ENCODE data around the gene SVBP. TPM values are rescaled to one million over a fixed set of nuclear protein-coding genes. Genes with fewer than 3 reads are reported as not detected.

The SVBP gene
- total RNA-seq, 1 donor from 2014 or later: 8.2 TPM

DNA sequence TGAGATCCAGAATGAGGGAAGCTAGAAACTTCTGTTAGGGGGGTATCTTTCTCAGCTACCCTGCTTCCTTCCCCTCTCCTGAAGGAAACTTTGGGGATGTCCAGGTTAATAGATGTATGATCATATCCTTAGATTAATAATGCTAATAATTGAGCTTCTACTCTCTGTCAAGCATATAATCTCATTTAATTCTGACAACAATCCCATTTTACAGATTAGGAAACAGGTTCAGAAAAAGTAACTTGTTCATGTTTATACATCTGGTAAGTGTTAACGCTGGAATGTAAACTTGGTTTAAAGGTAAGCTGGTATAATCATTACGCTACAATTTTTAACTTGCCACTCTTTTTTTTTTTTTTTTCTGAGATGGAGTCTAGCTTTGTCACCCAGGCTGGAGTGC lies 34.1 kb downstream of the SVBP start:
- Mint-ChIP-seq H3K4me3 (no peak overlapping the region), H3K27me3 (ENCODE audit: insufficient read depth) (no peaks in the 10 kb centered on the region), H3K9me3 (no peaks in the 10 kb centered on the region), H3K36me3 (ENCODE audit: low read depth) (peaks cover 20% of the 10 kb centered on the region), H3K27ac (no peak overlapping the region), H3K4me1 (ENCODE audit: low read depth) (peaks cover 33% of the 10 kb centered on the region)
- intact Hi-C loops (cut with micrococcal nuclease): no loop called here
- no peak for DNase-seq (ENCODE audit: low spot score)

DNA sequence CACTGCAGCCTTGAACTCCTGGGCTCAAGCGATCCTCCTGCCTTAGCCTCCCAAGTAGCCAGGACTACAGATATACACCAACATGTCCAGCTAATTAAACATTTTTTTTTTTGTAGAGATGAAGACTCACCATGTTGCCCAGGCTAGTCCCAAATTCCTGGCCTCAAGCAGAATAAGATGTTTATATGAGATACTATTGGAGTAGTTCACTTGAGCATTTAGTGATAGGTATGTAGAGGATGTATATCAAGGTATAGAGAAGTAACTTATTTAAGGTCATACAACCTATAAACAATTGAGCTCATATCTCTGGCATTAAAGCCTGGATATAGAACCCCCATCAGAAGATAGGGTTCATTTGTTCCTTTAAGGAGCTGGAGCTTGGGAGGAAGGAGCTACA lies 37.0 kb downstream of the SVBP start:
- DNase-seq (ENCODE audit: low spot score): no peak
- Mint-ChIP-seq H3K27me3 (ENCODE audit: insufficient read depth) (no peaks in the 10 kb centered on the region), H3K36me3 (ENCODE audit: low read depth) (peaks cover 40% of the 10 kb centered on the region), H3K27ac (no peak overlapping the region), H3K9me3 (no peaks in the 10 kb centered on the region), H3K4me1 (ENCODE audit: low read depth) (peaks cover 31% of the 10 kb centered on the region), H3K4me3 (no peak overlapping the region)
- intact Hi-C loops (cut with micrococcal nuclease): no loop called here

DNA sequence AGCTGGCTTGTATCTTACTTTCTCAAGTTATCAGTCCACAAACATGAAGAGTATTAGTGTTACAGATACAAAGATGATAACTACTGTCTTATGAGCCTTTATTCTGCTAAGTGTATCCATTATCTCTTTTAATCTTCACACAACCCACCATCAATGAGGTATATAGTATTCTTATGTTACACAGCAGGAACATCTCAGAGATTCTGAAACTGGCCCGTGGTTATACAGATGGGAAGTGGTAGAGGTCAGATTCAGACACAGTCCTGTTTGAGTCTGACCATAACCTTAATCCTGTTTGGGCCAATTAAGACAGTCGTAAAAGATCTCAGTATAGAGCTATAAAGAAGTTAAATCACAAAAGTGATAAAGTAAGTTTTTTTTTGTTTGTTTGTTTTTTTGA lies 37.5 kb downstream of the SVBP start:
- intact Hi-C loops (cut with micrococcal nuclease): loop anchor here (2.0 kb wide), 2 partner anchors 67 to 133 kb away; partner anchors contain the start of gene ZNF691
- Mint-ChIP-seq H3K9me3 (no peaks in the 10 kb centered on the region), H3K4me3 (no peak overlapping the region), H3K27me3 (ENCODE audit: insufficient read depth) (no peaks in the 10 kb centered on the region), H3K36me3 (ENCODE audit: low read depth) (peaks cover 45% of the 10 kb centered on the region), H3K4me1 (ENCODE audit: low read depth) (peaks cover 31% of the 10 kb centered on the region), H3K27ac (no peak overlapping the region)
- DNase-seq (ENCODE audit: low spot score): no peak

GRCh38 chr1:42777852-42778251 lies 39.3 kb downstream of the SVBP start:
- H3K36me3 Mint-ChIP-seq (ENCODE audit: low read depth): peaks cover 51% of the 10 kb centered on the region
- no peak overlapping the region for H3K4me3 Mint-ChIP-seq
- peaks cover 30% of the 10 kb centered on the region for H3K4me1 Mint-ChIP-seq (ENCODE audit: low read depth)
- intact Hi-C loops (cut with micrococcal nuclease): loop anchor here (1.0 to 2.0 kb wide), 6 partner anchors 11 to 295 kb away; partner anchors contain the start of genes C1orf50, P3H1 and ZNF691
- H3K9me3 Mint-ChIP-seq: no peaks in the 10 kb centered on the region
- no peaks in the 10 kb centered on the region for H3K27me3 Mint-ChIP-seq (ENCODE audit: insufficient read depth)
- H3K27ac Mint-ChIP-seq: no peak overlapping the region
- peak; percentile 12 for DNase-seq (ENCODE audit: low spot score)

DNA sequence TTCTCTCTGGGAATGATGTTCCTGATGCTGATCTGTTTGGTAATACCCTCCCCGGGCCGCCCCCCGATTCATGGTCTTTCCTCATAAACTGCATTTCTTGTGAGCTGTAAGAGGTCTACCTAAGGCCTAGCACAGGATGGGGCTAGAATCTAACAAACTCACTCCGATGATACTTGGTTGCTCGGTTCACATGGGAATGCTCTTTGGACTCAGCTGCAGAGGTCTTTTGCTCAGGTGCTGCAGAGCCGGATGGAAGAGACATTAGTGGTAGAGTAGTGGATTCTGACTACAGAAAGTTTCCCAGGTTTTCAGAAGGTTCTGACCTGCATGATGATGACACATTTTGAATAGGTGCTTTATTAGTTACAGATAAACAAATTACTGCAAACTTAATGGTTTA lies 40.7 kb downstream of the SVBP start:
- H3K4me1 Mint-ChIP-seq (ENCODE audit: low read depth): peaks cover 37% of the 10 kb centered on the region
- H3K36me3 Mint-ChIP-seq (ENCODE audit: low read depth): peaks cover 52% of the 10 kb centered on the region
- H3K9me3 Mint-ChIP-seq: no peaks in the 10 kb centered on the region
- H3K27ac Mint-ChIP-seq: no peak overlapping the region
- intact Hi-C loops (cut with micrococcal nuclease): no loop called here
- H3K4me3 Mint-ChIP-seq: no peak overlapping the region
- no peak for DNase-seq (ENCODE audit: low spot score)
- H3K27me3 Mint-ChIP-seq (ENCODE audit: insufficient read depth): no peaks in the 10 kb centered on the region

GRCh38 chr1:42774928-42775526 lies 42.2 kb downstream of the SVBP start:
- intact Hi-C loops (cut with micrococcal nuclease): no loop called here
- DNase-seq (ENCODE audit: low spot score): no peak
- Mint-ChIP-seq H3K27ac (no peak overlapping the region), H3K9me3 (no peaks in the 10 kb centered on the region), H3K27me3 (ENCODE audit: insufficient read depth) (no peaks in the 10 kb centered on the region), H3K4me3 (no peak overlapping the region), H3K36me3 (ENCODE audit: low read depth) (peaks cover 50% of the 10 kb centered on the region), H3K4me1 (ENCODE audit: low read depth) (peaks cover 37% of the 10 kb centered on the region)

- no peaks in the 10 kb centered on the region for H3K27me3 Mint-ChIP-seq (ENCODE audit: insufficient read depth)
- DNase-seq (ENCODE audit: low spot score): no peak
- H3K36me3 Mint-ChIP-seq (ENCODE audit: low read depth): peaks cover 55% of the 10 kb centered on the region
- peaks cover 29% of the 10 kb centered on the region for H3K4me1 Mint-ChIP-seq (ENCODE audit: low read depth)
- no peak overlapping the region for H3K27ac Mint-ChIP-seq
- H3K4me3 Mint-ChIP-seq: no peak overlapping the region
- intact Hi-C loops (cut with micrococcal nuclease): no loop called here
- no peaks in the 10 kb centered on the region for H3K9me3 Mint-ChIP-seq
These were observed 43.8 kb downstream of the SVBP start for GRCh38 chr1:42773420-42773819.

GRCh38 chr1:42769811-42770210 lies 47.4 kb downstream of the SVBP start:
- peaks cover 28% of the 10 kb centered on the region for H3K4me1 Mint-ChIP-seq (ENCODE audit: low read depth)
- H3K27ac Mint-ChIP-seq: no peak overlapping the region
- intact Hi-C loops (cut with micrococcal nuclease): loop anchor here (5.0 kb wide), 2 partner anchors 438 to 1442 kb away; partner anchors contain the start of gene DMAP1
- no peaks in the 10 kb centered on the region for H3K27me3 Mint-ChIP-seq (ENCODE audit: insufficient read depth)
- H3K9me3 Mint-ChIP-seq: no peaks in the 10 kb centered on the region
- DNase-seq (ENCODE audit: low spot score): no peak
- peak overlapping the region; percentile 53 for H3K4me3 Mint-ChIP-seq
- H3K36me3 Mint-ChIP-seq (ENCODE audit: low read depth): peaks cover 28% of the 10 kb centered on the region

- H3K36me3 Mint-ChIP-seq (ENCODE audit: low read depth): peaks cover 21% of the 10 kb centered on the region
- no peak for DNase-seq (ENCODE audit: low spot score)
- no peaks in the 10 kb centered on the region for H3K9me3 Mint-ChIP-seq
- H3K27me3 Mint-ChIP-seq (ENCODE audit: insufficient read depth): no peaks in the 10 kb centered on the region
- no peak overlapping the region for H3K4me3 Mint-ChIP-seq
- intact Hi-C loops (cut with micrococcal nuclease): loop anchor here (5.0 kb wide), 2 partner anchors 436 to 1444 kb away; partner anchors contain the start of gene DMAP1
- H3K4me1 Mint-ChIP-seq (ENCODE audit: low read depth): peaks cover 25% of the 10 kb centered on the region
- H3K27ac Mint-ChIP-seq: no peak overlapping the region
These were observed 49.0 kb downstream of the SVBP start for GRCh38 chr1:42768172-42768571.

DNA sequence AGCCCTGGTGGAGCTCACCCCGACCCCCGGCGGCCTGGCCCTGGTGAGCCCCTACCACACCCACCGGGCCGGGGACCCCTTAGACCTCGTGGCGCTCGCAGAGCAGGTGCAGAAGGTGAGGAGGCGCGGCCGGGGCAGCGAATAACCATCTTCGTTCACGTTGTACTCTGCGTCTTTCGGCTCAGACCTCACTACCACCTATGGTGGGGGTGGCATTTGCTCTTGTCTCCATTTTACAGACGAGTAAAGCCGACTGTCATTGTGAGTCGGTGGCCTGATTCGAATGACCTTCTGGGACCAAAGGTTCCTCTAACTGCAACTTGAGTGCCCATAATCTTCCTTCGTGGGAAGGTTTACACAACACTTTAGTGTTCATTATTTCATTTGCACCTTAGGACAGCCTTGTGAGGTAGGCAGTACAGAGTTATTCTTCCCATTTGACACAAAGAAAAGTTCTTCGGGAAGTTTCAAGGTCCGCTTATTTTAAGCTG lies 49.6 kb downstream of the SVBP start:
- H3K4me3 Mint-ChIP-seq: no peak overlapping the region
- H3K27me3 Mint-ChIP-seq (ENCODE audit: insufficient read depth): no peaks in the 10 kb centered on the region
- peaks cover 17% of the 10 kb centered on the region for H3K36me3 Mint-ChIP-seq (ENCODE audit: low read depth)
- H3K27ac Mint-ChIP-seq: peak overlapping the region; percentile 93
- intact Hi-C loops (cut with micrococcal nuclease): loop anchor here (1.0 to 5.0 kb wide), 13 partner anchors 11 to 1445 kb away; partner anchors contain the start of genes CDC20, CFAP57, DMAP1 and EBNA1BP2
- H3K4me1 Mint-ChIP-seq (ENCODE audit: low read depth): peaks cover 23% of the 10 kb centered on the region
- DNase-seq (ENCODE audit: low spot score): no peak
- H3K9me3 Mint-ChIP-seq: no peaks in the 10 kb centered on the region

DNA sequence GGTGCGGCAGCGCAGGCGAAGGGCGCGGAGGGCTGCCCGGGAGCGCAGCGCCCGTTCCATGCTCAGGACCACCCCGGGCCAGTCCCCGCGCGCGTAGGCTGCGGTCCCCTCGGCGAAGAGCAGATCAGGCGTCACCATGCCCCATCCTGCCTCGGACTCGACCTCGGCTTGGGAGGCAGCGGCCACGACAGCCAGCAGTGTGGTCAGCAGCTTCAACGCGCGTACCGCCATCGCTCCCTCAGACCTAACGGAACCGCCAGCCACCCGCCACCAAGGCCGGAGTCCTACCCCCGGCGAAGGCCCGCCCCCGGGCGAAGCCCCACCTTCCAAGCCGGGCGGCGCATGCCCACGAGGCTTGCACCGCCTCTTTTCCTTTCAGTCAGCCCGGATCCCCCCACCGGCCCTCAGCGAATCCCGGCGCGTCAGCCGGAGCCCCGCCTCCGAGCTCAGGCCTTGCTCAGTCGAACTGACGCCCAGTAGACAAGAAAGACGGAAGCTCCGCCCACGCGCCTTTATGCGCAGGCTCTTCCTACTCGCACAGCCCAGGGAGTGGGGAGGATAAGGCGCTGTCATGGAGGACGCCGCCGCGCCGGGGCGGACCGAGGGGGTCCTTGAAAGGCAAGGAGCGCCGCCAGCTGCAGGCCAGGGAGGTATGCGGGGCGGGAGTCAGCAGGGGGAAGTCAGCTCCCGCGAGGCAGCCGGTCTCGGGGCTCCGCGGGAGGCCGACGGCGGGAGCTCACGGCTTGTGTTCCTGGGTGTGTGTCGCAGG lies 50.3 kb downstream of the SVBP start, which contains the start of the genes C1orf50 and P3H1:
C1orf50 (plus strand) TSS at position 509 of the 769 bp plus-strand sequence; CDS start at position 572, 63 bp downstream.
P3H1 (minus strand) TSS at position 288 of the 769 bp plus-strand sequence; CDS start at position 231, 57 bp downstream.
- H3K36me3 Mint-ChIP-seq (ENCODE audit: low read depth): peaks cover 14% of the 10 kb centered on the region
- peak within 1 kb of the TSS; percentile 93 for H3K27ac Mint-ChIP-seq
- H3K4me3 Mint-ChIP-seq: no peak within 1 kb of the TSS
- intact Hi-C loops (cut with micrococcal nuclease): loop anchor here (1.0 to 5.0 kb wide), 13 partner anchors 11 to 1445 kb away; partner anchors contain the start of genes CDC20, CFAP57, DMAP1 and EBNA1BP2
- peaks cover 21% of the 10 kb centered on the region for H3K4me1 Mint-ChIP-seq (ENCODE audit: low read depth)
- H3K27me3 Mint-ChIP-seq (ENCODE audit: insufficient read depth): no peaks in the 10 kb centered on the region
- no peaks in the 10 kb centered on the region for H3K9me3 Mint-ChIP-seq
- peak; percentile 100 for DNase-seq (ENCODE audit: low spot score)

DNA sequence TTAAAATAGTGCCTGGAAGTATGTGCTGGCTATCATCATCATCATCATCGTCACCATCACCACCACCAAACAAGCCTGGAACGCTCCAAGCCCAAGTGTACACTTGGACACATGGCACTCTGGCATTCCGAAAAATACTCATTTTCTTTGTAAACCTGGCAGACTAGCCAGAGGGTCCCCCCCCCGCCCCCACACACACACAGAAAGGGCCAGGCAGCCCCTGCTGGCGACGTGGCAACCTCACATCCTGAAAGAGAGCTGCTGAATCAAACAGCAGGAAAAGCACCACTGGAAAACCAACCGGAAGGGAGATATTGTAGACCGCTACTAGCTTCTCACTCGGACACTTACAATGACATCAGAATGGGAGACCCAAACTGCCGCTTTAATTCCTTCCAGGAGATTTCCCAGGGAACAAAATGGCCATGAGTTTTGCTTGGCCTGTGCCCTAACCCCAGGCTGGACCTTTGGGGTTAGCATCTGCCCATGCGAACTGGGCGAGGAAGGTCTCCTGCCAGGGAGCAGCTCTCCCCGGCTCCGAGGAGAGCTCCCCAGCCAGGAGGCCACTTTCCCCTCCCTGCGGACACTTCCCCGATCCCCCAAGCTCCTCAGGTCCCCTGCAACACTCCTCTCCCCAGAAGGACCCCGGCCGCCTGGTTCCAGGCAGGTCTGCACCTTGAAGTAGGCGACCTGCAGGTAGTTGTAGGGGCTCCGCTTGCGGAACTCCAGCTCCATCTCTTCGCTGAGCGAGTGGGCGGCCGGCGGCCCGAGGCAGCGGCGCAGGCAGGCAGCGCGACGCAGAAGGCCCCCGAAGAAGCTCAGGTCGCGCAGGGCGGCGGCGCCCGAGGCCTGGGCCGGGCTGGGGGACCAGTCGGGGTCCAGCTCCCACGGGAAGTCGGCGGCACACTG lies 51.1 kb downstream of the SVBP start:
- intact Hi-C loops (cut with micrococcal nuclease): loop anchor here (2.0 to 5.0 kb wide), 4 partner anchors 107 to 1446 kb away; partner anchors contain the start of genes CDC20, DMAP1 and PPIH

More for the DNA sequence above, 51.1 kb downstream of the SVBP start:
- Mint-ChIP-seq H3K27me3 (ENCODE audit: insufficient read depth) (no peaks in the 10 kb centered on the region), H3K9me3 (no peaks in the 10 kb centered on the region), H3K4me1 (ENCODE audit: low read depth) (peaks cover 20% of the 10 kb centered on the region), H3K27ac (no peak overlapping the region), H3K4me3 (no peak overlapping the region), H3K36me3 (ENCODE audit: low read depth) (peaks cover 13% of the 10 kb centered on the region)
- DNase-seq (ENCODE audit: low spot score): no peak

All from activated T-helper 1 cell treated with anti-CD3 and anti-CD28 coated beads, Interleukin-12 subunit alpha, Interleukin-12 subunit beta, Interleukin-2, Interleukin-4 antibody, amounts not matched to agents 30 ng/mL and 10 ng/mL and 1 ng/mL, durations not matched to agents 14 hours and 24 hours and 36 hours (primary cell).